ENCODE results near the gene SEBOX.
"Not testable (repeated sequence)": the region's sequence is repeated elsewhere in the genome, so short reads cannot be mapped to it uniquely, and the experiment has no call there.

Gene SEBOX

DNA sequence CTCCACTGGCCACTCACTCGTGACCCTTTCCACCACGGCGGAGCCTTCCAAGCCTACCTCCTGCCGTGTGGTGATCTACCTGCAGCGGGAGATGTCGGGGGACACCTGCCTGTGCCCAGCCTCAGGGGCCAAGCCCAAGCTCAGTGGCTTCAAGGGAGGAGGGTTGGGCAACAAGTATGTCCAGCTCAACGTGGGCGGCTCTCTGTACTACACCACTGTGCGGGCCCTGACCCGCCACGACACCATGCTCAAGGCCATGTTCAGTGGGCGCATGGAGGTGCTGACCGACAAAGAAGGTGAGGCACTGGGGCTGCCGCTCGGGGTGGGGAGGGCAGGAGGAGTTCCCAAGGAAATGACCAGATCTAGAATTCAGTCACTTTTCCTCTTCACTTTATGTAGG, 25.6 kb downstream of the SEBOX start:
- Histone ChIP-seq H3K36me3 (ENCODE audit: control insufficient read depth in 2 of 2, insufficient read depth in 1 of 2, low read length in 2 of 2) (peaks cover 5 to 54% of the 10 kb centered on the region in 2 experiments; a peak in 1 of 3 replicates), H3K9me3 (ENCODE audit: control insufficient read depth, insufficient read depth, low read depth, low read length) (no peaks in the 10 kb centered on the region), H3K4me3 (ENCODE audit: low read depth, low read length) (no peak overlapping the region), H3K27ac (ENCODE audit: extremely low read depth, low read depth, low read length) (no peak overlapping the region), H3K4me1 (ENCODE audit: control insufficient read depth, insufficient read depth, low read length) (peaks cover 9% of the 10 kb centered on the region)
- ChIA-PET POLR2A (interaction anchor here (0.7 kb wide), 1 partner anchor 41 kb away, joined by 3 read pairs; no protein-coding TSS in a partner anchor), CTCF (interaction anchor here (1.0 kb wide), 1 partner anchor 77 kb away, joined by 3 read pairs; no protein-coding TSS in a partner anchor)
- no peak for TF ChIP-seq ZNF433 (tag by site-specific recombination; IDR thresholded peaks at IDR 0.05; ENCODE audit: low read depth)
- TF ChIP-seq ZNF169 (tag by site-specific recombination; IDR thresholded peaks at IDR 0.05) = no peak
- TF ChIP-seq, protein P1, sequence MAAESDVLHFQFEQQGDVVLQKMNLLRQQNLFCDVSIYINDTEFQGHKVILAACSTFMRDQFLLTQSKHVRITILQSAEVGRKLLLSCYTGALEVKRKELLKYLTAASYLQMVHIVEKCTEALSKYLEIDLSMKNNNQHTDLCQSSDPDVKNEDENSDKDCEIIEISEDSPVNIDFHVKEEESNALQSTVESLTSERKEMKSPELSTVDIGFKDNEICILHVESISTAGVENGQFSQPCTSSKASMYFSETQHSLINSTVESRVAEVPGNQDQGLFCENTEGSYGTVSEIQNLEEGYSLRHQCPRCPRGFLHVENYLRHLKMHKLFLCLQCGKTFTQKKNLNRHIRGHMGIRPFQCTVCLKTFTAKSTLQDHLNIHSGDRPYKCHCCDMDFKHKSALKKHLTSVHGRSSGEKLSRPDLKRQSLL (tag by site-specific recombination; IDR thresholded peaks at IDR 0.05) = no peak
- no peak for TF ChIP-seq ZNF112 (tag by site-specific recombination; IDR thresholded peaks at IDR 0.05)
- no peak for TF ChIP-seq ZNF629 (tag by site-specific recombination; IDR thresholded peaks at IDR 0.05)
- TF ChIP-seq, protein P2, sequence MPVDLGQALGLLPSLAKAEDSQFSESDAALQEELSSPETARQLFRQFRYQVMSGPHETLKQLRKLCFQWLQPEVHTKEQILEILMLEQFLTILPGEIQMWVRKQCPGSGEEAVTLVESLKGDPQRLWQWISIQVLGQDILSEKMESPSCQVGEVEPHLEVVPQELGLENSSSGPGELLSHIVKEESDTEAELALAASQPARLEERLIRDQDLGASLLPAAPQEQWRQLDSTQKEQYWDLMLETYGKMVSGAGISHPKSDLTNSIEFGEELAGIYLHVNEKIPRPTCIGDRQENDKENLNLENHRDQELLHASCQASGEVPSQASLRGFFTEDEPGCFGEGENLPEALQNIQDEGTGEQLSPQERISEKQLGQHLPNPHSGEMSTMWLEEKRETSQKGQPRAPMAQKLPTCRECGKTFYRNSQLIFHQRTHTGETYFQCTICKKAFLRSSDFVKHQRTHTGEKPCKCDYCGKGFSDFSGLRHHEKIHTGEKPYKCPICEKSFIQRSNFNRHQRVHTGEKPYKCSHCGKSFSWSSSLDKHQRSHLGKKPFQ (tag by site-specific recombination; IDR thresholded peaks at IDR 0.05) = no peak
- no peak for TF ChIP-seq ZNF211 (tag by site-specific recombination; IDR thresholded peaks at IDR 0.05; ENCODE audit: low read depth)
- TF ChIP-seq GLIS2 (tag by site-specific recombination; IDR thresholded peaks at IDR 0.05) = no peak
- TF ChIP-seq ZNF843 (tag by site-specific recombination; IDR thresholded peaks at IDR 0.05) = no peak
- no peak for TF ChIP-seq ZNF140 (tag by site-specific recombination; IDR thresholded peaks at IDR 0.05)
- TF ChIP-seq ZNF670 (tag by site-specific recombination; IDR thresholded peaks at IDR 0.05; ENCODE audit: low read depth) = no peak
- TF ChIP-seq TCF7L2 (IDR thresholded peaks at IDR 0.05; ENCODE audit: borderline replicate concordance, low read depth, low read length) = no peak
- TF ChIP-seq ZNF785 (tag by site-specific recombination; IDR thresholded peaks at IDR 0.05) = no peak
- no peak for TF ChIP-seq ZNF677 (tag by site-specific recombination; IDR thresholded peaks at IDR 0.05)
- TF ChIP-seq, protein P3, sequence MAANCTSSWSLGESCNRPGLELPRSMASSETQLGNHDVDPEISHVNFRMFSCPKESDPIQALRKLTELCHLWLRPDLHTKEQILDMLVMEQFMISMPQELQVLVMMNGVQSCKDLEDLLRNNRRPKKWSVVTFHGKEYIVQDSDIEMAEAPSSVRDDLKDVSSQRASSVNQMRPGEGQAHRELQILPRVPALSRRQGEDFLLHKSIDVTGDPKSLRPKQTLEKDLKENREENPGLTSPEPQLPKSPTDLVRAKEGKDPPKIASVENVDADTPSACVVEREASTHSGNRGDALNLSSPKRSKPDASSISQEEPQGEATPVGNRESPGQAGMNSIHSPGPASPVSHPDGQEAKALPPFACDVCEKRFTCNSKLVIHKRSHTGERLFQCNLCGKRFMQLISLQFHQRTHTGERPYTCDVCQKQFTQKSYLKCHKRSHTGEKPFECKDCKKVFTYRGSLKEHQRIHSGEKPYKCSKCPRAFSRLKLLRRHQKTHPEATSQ (tag by site-specific recombination; IDR thresholded peaks at IDR 0.05) = no peak
- no peak for TF ChIP-seq ZFHX2 (tag by site-specific recombination; conservative IDR thresholded peaks at IDR 0.05)
- TF ChIP-seq ZNF366 (tag by site-specific recombination; conservative IDR thresholded peaks at IDR 0.05) = no peak
- TF ChIP-seq, protein P4, sequence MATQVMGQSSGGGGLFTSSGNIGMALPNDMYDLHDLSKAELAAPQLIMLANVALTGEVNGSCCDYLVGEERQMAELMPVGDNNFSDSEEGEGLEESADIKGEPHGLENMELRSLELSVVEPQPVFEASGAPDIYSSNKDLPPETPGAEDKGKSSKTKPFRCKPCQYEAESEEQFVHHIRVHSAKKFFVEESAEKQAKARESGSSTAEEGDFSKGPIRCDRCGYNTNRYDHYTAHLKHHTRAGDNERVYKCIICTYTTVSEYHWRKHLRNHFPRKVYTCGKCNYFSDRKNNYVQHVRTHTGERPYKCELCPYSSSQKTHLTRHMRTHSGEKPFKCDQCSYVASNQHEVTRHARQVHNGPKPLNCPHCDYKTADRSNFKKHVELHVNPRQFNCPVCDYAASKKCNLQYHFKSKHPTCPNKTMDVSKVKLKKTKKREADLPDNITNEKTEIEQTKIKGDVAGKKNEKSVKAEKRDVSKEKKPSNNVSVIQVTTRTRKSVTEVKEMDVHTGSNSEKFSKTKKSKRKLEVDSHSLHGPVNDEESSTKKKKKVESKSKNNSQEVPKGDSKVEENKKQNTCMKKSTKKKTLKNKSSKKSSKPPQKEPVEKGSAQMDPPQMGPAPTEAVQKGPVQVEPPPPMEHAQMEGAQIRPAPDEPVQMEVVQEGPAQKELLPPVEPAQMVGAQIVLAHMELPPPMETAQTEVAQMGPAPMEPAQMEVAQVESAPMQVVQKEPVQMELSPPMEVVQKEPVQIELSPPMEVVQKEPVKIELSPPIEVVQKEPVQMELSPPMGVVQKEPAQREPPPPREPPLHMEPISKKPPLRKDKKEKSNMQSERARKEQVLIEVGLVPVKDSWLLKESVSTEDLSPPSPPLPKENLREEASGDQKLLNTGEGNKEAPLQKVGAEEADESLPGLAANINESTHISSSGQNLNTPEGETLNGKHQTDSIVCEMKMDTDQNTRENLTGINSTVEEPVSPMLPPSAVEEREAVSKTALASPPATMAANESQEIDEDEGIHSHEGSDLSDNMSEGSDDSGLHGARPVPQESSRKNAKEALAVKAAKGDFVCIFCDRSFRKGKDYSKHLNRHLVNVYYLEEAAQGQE (tag by site-specific recombination; IDR thresholded peaks at IDR 0.05) = no peak

DNA sequence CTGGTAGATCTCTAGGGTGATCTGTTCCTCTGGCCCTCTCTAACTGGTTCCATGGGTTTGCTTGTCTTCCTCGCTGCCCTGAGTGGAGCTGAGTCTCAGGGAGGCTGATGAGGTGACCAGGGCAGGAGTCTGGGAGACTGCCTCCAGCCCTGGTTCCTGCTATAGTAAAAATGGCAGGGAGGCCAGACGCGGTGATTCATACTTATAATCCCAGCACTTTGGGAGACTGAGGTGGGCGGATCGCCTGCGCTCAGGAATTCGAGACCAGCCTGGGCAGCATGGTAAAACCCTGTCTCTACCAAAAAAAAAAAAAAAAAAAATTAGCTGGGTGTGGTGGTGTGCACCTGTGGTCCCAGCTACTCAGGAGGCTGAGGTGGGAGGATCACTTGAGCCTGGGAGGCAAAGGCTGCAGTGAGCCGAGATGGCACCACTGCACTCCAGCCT, 26.2 kb downstream of the SEBOX start:
- Histone ChIP-seq H3K4me1 (ENCODE audit: control insufficient read depth, insufficient read depth, low read length) (peaks cover 14% of the 10 kb centered on the region), H3K36me3 (ENCODE audit: control insufficient read depth in 2 of 2, insufficient read depth in 1 of 2, low read length in 2 of 2) (peaks cover 5 to 48% of the 10 kb centered on the region in 2 experiments; a peak in 1 of 3 replicates)
- H3K9me3 ChIP-seq (ENCODE audit: control insufficient read depth, insufficient read depth, low read depth, low read length); H3K27ac ChIP-seq (ENCODE audit: extremely low read depth, low read depth, low read length); H3K4me3 ChIP-seq (ENCODE audit: low read depth, low read length): not testable (repeated sequence)
- TF ChIP-seq, protein P5, sequence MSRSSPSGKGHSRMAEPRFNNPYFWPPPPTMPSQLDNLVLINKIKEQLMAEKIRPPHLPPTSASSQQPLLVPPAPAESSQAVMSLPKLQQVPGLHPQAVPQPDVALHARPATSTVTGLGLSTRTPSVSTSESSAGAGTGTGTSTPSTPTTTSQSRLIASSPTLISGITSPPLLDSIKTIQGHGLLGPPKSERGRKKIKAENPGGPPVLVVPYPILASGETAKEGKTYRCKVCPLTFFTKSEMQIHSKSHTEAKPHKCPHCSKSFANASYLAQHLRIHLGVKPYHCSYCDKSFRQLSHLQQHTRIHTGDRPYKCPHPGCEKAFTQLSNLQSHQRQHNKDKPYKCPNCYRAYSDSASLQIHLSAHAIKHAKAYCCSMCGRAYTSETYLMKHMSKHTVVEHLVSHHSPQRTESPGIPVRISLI (tag by site-specific recombination; IDR thresholded peaks at IDR 0.05) = peak; percentile 18; the same call in 1 of the 2 replicates
- ChIA-PET POLR2A (interaction anchor here (1.3 to 1.6 kb wide), 2 partner anchors 10 to 18 kb away, joined by 3 to 7 read pairs; partner anchors contain the start of gene POLDIP2), CTCF (interaction anchor here (0.7 to 1.0 kb wide), 3 partner anchors 9 to 510 kb away, joined by 3 to 6 read pairs (median 3); no protein-coding TSS in a partner anchor)

Data from HEK293 (cell line).